Measurements from ENCODE around the gene MYPOP. TPM values are rescaled to one million over a fixed set of nuclear protein-coding genes. Genes with fewer than 3 reads are reported as not detected.
A peak's percentile ranks its signal among the peaks of the same experiment; 100 is the strongest.

The MYPOP gene
- total and polyA plus RNA-seq, 2 of the 13 experiments (the other 11 are each of a cell fraction or from before 2014, with no cell fraction given) = 2.3 to 2.7 TPM

DNA sequence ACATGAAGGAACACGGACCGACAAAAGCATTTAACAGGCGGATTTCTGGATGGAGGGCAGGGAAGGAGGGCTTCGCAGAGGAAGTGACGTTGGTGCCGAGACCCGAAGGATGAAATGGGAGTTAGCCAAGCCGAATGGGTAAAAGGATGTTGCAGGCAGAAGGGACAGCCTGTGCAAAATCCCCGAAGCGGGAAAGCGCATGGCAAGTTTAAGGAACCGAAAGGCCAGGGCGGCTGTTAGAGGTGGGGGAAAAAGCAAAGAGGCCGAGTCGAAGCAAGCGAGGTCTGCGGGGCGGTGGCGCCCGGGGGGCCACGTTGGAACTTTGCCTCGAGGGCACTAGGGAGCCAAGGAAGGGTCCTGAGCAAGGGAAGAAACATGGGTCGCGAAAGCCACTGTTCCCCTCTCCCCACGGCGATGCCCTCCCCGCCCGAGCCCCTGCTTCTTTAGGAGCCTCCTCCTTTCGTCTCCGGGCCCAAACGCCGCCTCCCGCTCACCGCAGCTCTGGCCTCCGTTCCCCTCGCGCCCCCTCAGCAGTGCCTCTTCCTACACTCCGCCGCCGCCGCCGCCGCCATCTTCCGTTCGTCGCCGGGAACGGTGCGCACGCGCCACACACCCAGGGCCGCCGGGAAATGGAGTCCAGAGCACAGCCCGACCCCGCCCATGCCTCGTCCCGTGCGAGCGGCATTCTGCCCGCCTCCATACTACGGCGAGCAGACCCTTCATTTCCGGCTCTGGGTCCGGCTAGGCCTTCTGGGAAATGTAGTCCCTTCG, 39.7 kb downstream of the MYPOP start, which contains the start of gene SYMPK (continued):
- TF ChIP-seq, protein P1, sequence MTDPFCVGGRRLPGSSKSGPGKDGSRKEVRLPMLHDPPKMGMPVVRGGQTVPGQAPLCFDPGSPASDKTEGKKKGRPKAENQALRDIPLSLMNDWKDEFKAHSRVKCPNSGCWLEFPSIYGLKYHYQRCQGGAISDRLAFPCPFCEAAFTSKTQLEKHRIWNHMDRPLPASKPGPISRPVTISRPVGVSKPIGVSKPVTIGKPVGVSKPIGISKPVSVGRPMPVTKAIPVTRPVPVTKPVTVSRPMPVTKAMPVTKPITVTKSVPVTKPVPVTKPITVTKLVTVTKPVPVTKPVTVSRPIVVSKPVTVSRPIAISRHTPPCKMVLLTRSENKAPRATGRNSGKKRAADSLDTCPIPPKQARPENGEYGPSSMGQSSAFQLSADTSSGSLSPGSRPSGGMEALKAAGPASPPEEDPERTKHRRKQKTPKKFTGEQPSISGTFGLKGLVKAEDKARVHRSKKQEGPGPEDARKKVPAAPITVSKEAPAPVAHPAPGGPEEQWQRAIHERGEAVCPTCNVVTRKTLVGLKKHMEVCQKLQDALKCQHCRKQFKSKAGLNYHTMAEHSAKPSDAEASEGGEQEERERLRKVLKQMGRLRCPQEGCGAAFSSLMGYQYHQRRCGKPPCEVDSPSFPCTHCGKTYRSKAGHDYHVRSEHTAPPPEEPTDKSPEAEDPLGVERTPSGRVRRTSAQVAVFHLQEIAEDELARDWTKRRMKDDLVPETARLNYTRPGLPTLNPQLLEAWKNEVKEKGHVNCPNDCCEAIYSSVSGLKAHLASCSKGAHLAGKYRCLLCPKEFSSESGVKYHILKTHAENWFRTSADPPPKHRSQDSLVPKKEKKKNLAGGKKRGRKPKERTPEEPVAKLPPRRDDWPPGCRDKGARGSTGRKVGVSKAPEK (CRISPR knock-in tag; IDR thresholded peaks at IDR 0.05; ENCODE audit: borderline replicate concordance) = no peak
- TF ChIP-seq ZNF296 (CRISPR knock-in tag; conservative IDR thresholded peaks at IDR 0.05) (no peak), AHR (CRISPR knock-in tag; IDR thresholded peaks at IDR 0.05) (no peak), SOX5 (CRISPR knock-in tag; IDR thresholded peaks at IDR 0.05; ENCODE audit: borderline replicate concordance) (peak; percentile 68), ZMYM4 (CRISPR knock-in tag; IDR thresholded peaks at IDR 0.05) (peak; percentile 67; the same call in 1 of the 2 replicates), KMT2B (CRISPR knock-in tag; IDR thresholded peaks at IDR 0.05) (peak; percentile 69), TAF15 (IDR thresholded peaks at IDR 0.05; ENCODE audit: low read depth, low read length, poor library complexity, severe bottlenecking) (peak; percentile 79), TEAD3 (CRISPR knock-in tag; optimal IDR thresholded peaks at IDR 0.05; ENCODE audit: borderline replicate concordance) (peak; percentile 73), EZH2 (conservative IDR thresholded peaks at IDR 0.05; ENCODE audit: low read depth, low read length) (no peak), PITX1 (CRISPR knock-in tag; IDR thresholded peaks at IDR 0.05) (no peak), CAMTA2 (CRISPR knock-in tag; IDR thresholded peaks at IDR 0.05; ENCODE audit: borderline replicate concordance) (no peak)
- TF ChIP-seq, protein P2, sequence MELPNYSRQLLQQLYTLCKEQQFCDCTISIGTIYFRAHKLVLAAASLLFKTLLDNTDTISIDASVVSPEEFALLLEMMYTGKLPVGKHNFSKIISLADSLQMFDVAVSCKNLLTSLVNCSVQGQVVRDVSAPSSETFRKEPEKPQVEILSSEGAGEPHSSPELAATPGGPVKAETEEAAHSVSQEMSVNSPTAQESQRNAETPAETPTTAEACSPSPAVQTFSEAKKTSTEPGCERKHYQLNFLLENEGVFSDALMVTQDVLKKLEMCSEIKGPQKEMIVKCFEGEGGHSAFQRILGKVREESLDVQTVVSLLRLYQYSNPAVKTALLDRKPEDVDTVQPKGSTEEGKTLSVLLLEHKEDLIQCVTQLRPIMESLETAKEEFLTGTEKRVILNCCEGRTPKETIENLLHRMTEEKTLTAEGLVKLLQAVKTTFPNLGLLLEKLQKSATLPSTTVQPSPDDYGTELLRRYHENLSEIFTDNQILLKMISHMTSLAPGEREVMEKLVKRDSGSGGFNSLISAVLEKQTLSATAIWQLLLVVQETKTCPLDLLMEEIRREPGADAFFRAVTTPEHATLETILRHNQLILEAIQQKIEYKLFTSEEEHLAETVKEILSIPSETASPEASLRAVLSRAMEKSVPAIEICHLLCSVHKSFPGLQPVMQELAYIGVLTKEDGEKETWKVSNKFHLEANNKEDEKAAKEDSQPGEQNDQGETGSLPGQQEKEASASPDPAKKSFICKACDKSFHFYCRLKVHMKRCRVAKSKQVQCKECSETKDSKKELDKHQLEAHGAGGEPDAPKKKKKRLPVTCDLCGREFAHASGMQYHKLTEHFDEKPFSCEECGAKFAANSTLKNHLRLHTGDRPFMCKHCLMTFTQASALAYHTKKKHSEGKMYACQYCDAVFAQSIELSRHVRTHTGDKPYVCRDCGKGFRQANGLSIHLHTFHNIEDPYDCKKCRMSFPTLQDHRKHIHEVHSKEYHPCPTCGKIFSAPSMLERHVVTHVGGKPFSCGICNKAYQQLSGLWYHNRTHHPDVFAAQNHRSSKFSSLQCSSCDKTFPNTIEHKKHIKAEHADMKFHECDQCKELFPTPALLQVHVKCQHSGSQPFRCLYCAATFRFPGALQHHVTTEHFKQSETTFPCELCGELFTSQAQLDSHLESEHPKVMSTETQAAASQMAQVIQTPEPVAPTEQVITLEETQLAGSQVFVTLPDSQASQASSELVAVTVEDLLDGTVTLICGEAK (IDR thresholded peaks at IDR 0.05) = peak; percentile 61; the same call in 1 of the 2 replicates
- TF ChIP-seq, protein P2 (CRISPR knock-in tag; IDR thresholded peaks at IDR 0.05) = peak; percentile 70; the same call in 1 of the 2 replicates
- TF ChIP-seq, protein P3, sequence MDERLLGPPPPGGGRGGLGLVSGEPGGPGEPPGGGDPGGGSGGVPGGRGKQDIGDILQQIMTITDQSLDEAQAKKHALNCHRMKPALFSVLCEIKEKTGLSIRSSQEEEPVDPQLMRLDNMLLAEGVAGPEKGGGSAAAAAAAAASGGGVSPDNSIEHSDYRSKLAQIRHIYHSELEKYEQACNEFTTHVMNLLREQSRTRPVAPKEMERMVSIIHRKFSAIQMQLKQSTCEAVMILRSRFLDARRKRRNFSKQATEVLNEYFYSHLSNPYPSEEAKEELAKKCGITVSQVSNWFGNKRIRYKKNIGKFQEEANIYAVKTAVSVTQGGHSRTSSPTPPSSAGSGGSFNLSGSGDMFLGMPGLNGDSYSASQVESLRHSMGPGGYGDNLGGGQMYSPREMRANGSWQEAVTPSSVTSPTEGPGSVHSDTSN (CRISPR knock-in tag; IDR thresholded peaks at IDR 0.05) = no peak
- TF ChIP-seq, protein P4, sequence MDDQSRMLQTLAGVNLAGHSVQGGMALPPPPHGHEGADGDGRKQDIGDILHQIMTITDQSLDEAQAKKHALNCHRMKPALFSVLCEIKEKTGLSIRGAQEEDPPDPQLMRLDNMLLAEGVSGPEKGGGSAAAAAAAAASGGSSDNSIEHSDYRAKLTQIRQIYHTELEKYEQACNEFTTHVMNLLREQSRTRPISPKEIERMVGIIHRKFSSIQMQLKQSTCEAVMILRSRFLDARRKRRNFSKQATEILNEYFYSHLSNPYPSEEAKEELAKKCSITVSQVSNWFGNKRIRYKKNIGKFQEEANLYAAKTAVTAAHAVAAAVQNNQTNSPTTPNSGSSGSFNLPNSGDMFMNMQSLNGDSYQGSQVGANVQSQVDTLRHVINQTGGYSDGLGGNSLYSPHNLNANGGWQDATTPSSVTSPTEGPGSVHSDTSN (CRISPR knock-in tag; IDR thresholded peaks at IDR 0.05; ENCODE audit: borderline replicate concordance) = no peak
